HG03521 (cell line): ENCODE data around the gene SSTR1.
"Not testable (repeated sequence)": the region's sequence is repeated elsewhere in the genome, so short reads cannot be mapped to it uniquely, and the experiment has no call there.

Experiments used
- ATAC-seq: cut with Tn5 transposase; IDR thresholded peaks from one replicate; pipeline ENCODE4 v1.9.1; 2021; ENCODE audit warnings: mild to moderate bottlenecking, moderate library complexity; ENCODE audit not compliant: unreplicated experiment

Gene SSTR1, protein sequence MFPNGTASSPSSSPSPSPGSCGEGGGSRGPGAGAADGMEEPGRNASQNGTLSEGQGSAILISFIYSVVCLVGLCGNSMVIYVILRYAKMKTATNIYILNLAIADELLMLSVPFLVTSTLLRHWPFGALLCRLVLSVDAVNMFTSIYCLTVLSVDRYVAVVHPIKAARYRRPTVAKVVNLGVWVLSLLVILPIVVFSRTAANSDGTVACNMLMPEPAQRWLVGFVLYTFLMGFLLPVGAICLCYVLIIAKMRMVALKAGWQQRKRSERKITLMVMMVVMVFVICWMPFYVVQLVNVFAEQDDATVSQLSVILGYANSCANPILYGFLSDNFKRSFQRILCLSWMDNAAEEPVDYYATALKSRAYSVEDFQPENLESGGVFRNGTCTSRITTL

DNA sequence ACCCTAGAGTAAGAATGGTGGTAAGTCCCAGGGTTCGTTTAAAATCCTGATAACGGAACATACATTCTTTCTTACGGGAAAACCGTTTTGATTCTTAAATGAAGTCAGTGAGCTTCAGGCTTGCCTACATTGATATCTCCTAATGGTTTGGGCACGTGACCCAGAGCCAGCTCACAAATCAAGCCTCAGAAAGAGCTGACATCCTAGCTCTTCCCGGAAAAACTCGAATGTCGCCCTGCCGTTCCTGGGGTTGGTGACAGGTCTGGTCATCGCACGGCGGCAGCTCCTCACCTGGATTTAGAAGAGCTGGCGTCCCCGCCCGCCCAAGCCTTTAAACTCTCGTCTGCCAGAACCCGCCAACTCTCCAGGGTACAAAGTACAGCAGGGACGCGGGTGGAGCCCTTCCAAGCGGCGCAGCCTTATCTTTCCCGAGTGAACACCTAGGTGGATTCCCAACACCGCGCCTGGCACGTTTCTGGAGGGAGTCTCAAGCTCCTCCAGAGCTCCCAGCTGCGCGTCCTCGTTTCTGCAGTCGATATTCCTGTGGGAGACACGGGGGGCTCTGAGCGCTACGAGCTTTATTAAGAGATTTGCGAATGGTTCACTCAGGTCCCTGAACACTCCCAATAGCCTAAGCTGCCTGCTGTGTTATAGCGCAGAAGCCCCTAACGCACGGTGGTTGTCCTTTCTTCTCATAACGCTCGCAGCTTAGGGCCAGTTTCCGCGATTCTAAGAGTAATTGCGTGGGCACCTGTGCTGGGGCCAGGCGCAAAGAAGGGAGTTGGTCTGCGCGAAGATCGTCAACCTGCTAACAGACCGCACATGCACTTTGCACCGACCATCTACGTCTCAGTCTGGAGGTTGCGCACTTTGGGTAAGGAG is at the start of gene SSTR1:
SSTR1 (plus strand) TSS at position 169 of the 882 bp plus-strand sequence. CDS start 1,486 bp downstream, outside the sequence.
- ATAC-seq = no peak

DNA sequence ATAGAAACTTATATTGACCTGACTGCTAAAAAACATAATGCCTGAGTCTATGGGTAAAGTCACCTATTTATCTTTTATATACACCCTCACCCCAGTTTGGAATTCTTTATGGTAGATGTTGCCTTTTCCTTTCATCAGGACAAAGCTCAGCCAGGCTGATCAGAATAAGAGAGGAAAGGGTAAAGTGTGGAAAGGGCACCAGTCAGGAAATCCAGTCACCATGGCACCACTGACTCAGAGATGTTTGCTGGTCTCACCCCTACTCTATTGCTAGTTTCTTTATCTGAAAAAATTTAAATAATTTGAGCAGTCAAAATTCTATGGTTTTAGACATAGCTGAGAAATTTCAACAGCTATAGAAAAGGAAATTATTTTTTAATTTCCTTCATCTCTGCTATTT is 49.2 kb upstream of the SSTR1 start:
- no peak for ATAC-seq

DNA sequence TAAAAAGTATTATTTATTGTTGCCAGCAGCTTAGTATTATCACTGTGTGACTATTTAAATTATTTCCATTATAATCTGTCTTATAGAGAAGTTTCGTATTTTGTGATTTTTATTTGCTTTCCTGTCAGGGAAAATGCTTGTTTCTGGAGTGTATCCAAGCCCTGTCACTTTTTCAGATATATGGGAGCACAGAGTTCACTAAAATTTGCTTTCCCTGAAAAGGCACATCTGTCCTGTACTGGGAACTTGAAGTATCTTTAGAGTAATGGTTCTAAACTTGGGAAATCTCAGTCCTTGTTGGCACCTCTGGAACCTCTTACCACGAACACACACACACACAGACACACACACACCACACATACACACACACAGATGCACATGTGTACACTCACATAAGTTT is 39.3 kb upstream of the SSTR1 start:
- ATAC-seq = no peak

DNA sequence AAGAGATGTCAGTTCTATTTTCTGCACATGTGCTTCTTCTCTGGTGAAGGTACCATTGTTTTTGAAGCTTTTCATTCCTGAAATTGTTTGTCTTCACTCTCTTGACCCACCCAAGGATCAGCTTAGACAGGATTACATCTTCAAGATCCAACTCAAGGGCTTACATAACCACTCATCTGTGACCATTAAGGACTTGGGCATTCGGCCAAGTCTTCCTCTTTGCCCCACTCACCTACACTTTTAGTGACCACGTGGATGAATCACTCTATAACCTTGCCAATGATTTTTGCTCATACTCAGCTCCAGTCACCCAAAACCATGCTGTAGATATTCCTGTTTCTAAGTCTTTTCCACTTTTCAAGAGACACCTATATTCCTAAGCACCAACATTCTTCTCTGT is 36.5 kb upstream of the SSTR1 start:
- no peak for ATAC-seq

DNA sequence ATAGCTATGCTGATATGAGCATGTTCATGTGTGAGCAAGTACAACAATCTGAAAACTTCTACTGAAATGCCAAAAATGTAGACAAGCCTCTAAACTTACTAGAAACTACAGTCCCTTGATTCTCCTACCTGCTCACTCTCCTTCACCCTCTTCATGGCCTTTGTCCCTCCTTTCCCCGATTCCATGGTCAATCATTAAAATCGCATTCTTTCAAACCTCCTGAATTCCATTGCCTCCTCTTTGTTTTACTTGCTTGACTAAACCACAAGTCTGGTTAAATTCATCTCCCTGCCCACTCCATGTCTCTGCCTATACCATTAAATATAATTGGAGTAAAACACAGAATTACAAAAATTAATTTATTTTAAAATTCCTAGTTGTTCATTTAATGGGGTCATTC is 33.0 kb upstream of the SSTR1 start:
- ATAC-seq = no peak

DNA sequence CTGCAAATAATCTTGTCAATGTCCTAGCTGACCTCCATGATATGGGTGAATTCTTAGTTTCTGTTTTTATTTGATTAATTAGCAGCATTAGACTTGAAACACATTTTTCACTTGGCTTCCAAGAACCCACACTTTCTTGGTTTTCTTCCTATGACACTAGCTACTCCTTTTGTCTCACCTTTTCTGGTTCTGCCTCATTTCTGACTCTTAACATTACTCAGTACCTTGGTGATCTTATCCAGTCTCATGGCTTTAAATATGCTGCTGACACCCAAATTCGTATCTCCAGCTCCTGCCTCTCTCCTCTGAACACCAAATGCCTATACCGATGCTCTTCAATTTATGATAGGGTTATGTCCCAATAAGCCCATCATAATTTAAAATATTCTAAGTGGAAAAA is 32.0 kb upstream of the SSTR1 start:
- ATAC-seq = no peak

DNA sequence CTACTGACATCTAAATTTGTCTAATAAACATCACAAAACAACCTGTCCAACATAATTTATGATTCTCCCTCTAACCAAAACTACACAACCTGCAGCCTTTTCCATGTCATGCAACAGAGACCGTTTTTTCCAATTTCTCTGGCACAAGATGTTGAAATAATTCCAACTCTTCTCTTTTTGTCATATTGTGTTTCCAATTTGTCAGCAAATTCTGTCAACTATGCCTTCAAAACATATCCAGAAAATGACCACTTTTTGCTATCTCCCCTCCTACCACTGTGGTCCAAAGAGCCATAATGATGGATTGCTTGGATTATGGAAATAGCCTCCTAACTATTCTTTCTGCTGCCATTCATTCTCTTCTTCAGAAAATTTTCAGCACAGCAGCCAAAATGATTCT is 31.3 kb upstream of the SSTR1 start:
- ATAC-seq = no peak

DNA sequence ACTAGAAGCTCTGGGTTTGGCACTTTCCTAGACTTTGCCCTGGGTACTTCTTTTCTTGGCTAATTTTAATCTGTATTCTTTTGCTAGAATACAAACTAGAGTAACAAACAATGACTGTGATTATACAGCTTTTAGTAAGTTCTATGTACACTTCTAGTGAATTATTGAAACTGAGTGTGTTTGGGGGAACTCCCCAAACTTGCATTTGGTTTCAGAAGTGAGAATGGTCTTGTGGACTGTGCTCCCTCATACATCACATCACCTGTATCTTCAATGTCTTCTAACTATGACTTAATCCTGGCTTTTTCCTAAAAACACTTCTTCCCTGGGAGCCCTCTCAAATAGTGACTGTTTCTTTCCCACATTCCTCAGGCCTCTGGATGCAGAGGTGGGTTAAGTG is 23.6 kb upstream of the SSTR1 start:
- no peak for ATAC-seq

DNA sequence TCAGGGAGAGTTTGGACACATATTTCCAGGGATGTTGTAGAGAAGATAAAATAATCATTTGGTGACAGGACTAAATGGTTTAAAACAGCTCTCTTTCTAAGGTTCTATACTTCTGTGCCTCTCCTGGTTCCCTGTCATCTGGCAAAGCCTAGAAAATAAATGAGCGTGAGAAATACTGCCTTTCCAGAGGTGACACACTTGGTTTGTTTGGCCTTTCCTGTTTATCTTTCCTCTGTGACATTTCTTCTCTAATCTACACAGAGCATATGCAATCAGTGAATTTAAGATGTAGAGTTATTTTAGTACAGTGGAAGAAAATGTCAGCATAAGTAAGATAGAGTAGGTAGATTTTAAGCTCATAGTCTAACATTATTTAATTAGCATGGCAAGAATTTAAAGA is 22.0 kb upstream of the SSTR1 start:
- ATAC-seq = no peak

DNA sequence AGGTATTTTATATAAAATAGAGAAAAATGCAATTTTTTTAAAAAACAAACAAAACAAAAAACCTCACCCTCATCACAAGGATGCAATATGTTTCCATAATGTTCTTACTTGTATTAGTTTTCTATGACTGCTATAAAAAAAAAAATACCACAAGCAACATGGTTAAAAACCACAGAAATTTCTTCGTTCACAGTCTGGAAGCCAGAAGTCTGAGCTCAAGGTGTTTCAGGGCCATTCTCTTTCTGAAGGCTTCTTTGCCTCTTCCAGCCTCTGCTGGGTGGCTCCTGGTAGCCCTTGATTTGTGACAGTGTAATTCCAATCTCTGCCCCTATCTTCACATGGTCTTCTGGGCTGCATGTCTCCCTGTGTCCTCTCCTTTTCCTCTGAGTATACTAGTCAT is 21.5 kb upstream of the SSTR1 start:
- no peak for ATAC-seq

DNA sequence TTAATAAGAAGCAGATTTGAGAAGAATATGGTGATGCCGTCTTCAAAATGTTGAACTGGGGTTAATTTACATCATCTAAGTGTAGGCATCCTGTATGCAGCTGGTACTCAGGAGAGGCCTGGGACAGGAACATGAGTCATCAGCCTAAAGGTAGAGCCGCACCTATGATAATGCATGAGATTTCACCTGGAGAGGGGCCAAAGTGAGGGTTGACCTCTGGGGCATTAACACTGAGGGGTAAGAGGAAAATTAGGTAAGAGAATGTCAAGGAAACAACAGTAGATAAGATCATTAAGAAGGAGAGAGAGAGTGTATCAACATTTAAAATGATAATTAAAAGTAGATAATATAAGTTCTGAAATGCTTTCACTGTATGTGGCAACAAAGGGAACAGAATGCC is 20.2 kb upstream of the SSTR1 start:
- ATAC-seq = no peak

DNA sequence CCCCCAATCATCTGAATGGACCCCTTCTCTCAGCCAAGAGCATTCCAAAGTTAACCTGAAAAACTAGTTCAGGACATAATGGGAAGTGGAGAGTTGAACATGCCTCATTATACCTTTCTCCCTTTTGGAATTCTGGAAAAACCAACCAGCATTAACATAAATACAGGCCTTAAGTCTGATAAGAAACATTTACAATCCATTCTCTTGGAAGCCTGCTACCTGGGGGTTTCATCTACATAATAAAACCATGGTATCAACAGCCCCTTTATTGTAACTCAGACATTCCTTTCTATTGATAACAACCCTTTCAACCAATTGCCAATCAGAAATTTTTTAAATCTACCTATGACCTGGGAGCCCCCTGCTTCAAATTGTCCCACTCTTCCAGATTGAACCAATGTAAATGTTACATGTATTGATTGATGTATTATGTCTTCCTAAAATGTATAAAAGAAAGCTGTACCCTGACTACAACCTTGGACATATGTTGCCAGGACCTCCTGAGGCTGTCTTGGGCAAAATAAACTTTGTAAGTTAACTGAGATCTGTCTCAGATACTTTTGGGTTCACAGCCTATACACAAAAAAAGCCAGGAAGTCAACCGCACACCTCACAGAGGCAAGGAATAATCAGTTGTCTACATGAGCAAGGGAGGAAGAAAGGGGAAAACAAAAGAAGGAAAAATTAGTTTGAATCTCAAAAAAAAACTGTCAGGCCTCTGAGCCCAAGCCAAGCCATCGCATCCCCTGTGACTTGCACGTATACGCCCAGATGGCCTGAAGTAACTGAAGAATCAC is 17.6 kb upstream of the SSTR1 start:
- no peak for ATAC-seq

DNA sequence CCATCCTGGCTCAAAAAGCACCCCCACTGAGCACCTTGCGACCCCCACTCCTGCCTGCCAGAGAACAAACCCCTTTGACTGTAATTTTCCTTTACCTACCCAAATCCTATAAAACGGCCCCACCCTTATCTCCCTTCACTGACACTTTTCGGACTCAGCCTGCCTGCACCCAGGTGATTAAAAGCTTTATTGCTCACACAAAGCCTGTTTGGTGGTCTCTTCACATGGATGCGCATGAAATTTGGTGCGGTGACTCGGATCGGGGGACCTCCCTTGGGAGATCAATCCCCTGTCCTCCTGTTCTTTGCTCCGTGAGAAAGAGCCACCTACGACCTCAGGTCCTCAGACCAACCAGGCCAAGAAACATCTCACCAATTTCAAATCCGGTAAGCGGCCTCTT is 16.9 kb upstream of the SSTR1 start:
- ATAC-seq = not testable (repeated sequence)

DNA sequence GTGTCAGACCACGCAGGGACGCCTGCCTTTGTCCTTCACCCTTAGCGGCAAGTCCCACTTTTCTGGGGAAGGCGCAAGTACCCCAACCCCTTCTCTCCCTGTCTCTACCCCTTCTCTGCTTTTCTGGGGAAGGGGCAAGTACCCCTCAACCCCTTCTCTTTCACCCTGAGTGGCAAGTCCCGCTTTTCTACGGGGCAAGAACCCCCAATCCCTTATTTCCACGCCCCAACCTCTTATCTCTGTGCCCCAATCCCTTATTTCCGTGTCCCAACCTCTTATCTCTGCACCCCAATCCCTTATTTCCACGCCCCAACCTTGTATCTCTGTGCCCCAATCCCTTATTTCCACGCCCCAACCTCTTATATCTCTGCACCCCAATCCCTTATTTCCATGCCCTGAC is 16.2 kb upstream of the SSTR1 start:
- ATAC-seq = not testable (repeated sequence)

DNA sequence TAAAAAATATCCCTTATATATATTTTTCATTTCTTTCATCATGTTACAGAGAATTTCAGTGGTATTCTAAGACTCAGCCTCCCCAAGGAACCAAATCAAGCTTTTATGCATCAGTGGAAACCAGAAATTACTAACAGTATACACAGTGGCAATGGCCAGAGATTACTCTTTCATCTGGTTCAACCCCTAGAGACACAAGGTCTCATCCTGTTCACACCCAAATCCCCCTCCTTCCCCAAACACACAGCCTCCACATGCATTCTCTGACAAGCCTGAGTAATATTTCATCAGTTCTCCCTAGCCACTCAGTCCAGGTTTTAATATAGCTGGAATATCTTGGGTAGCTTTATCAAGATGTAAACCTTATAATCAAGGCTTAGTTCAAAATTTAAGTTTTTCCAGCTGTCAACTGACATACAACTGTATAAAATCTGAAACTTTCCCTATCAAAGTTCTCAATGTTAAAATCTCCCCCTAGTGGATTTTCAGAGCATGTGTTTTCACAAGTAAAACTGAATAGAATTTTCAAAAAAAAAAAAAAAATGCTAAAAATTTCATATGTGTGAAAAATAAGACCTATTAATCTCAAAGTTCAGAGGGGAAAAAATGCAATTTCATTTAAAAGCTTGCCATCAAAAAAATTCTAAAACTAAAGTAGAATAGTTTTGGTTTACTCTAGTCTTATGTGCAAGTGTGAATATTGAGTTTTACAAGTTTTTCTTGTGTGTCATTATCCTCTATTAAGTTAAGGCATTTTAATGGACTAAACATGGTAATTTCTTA is 10.5 kb upstream of the SSTR1 start:
- no peak for ATAC-seq

DNA sequence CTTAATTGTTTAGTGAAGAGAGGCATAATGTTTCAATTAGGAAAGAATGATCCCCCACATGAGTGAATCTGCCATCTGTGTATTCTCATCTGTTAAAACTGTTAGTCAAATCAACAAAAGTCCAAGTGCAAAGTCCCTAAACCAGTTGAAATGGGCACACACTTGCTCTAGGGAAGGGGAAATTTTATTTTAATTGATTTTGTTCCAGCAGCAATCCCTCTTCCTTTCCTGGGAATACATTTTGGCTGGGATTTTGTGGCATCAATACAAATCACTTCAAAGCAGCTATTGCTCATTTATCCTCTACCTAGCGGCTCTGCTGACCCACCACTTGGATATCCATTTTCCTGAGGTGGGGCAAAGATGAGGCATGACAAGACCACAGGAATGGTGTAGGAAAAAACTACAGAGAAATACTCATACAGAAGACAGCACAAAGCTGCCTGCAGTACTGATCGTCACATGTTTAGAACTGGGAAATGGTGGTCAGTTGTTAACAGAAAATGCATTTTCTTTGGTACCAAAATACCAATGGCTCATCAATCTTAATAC is 9.8 kb upstream of the SSTR1 start:
- ATAC-seq = no peak

DNA sequence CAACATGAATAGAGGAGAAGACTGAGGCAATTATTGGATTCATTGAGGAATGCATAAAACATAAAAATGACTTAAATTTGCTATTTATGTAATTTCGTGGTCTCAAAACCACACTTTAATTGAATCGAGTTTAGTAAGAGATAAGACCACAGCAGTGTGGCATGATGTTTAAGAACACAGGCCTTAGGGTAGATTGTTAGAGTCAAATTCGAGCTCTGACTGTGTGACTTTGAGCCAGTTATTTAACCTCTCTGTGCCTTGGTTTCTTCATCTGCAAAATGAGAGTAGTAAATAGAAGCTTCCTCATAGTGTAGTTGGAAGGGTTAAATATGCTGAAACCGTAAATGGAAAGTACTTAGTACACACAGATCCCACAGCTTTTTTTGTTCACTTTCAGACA is 9.3 kb upstream of the SSTR1 start:
- ATAC-seq = no peak

DNA sequence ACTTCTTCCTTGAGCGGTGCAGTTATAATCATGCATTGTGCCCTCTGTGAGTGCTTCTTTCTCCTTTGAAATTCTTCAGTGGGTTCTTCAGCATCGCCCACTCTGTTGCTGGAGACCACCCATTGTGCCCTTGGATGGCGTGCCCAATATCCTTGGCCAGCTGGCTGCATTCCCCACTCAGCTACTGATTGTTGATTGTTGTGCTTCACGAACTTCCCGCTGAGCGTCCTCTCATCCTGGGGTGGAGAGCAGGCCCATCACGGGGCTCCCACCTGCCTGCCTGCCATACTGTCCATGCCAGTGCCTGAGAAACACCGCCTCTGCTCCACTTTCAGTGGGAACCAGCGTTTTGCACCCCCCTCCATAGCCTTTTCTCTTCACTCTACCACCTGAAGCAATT is 8.6 kb upstream of the SSTR1 start:
- no peak for ATAC-seq

DNA sequence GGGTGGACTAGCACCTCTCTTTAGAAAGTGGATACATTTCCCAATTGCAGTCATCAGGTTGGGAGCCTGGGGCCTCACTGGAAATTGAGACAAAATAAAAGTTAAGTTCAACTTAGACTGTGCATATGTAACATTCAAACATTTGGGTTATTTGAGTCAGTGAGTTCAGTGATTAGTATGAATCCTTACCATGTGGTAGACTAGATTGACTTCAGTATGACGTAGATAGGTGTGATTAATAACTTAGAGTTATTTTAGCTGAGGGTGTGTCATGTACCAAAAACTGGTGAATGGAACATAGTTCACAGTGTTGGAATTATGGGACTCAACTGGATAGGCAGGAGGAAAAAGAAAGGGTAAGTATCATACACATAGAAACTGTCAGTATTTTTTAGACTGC is 8.0 kb upstream of the SSTR1 start:
- ATAC-seq = no peak

DNA sequence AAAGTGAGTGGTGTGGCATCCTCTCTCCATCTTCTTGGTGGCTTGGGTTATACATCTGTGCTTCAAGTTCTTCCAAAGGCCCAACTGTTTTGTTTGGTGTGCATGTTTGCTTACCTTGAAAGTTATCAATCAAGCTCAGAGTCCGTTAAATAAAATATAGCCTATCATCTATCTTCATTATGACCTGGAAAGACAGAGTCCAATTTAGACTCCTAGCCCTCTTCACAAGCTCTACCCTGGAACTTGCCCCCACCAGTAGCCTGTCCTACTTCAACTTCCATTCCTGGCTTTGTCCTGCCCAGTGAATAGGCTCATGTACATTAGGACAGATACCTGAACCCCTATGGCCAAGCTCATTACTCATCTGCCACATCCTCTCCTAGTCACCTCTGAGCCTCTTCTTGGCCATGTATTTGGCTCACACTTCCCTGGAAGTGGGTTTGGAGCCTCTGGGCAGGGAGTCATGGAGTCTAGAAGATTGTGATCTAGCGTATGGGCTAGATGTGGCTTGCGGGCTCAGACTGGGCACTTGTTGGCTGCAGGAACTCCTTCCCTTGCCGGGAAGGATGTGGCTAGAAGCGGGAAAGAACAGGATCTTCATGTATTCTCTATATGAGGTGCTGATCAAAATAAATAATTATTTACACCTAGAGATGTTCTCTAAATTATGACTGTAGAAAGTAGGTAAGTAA is 6.4 kb upstream of the SSTR1 start:
- no peak for ATAC-seq
